Spleen (tissue), 7 donors: ENCODE data around the gene CSMD2.

Experiments
- CTCF ChIP-seq, 11 experiments: fragments of 200-600 bp in 7 of 11; fragments of 450-650 bp in 4 of 11; sonication (generic) in 4 of 11; IDR thresholded peaks in 8 of 11; conservative IDR thresholded peaks in 3 of 11; 1 replicate in 7 of 11; 2 replicates in 4 of 11; pipeline versions ENCODE4 v1.4.0 to v1.8.0; 2016 to 2021; ENCODE audit warnings: antibody characterized with exemption in 11 of 11, inconsistent platforms in 4 of 11, mild to moderate bottlenecking in 1 of 11
- POLR2AphosphoS5 ChIP-seq, 3 donors: sonication (generic); formaldehyde crosslinking; IDR thresholded peaks; one replicate each; pipeline ENCODE4 v1.5.1; 2017; ENCODE audit warnings: antibody characterized with exemption in 3 of 3
- donor health status: DM: no; HTN: no; CAD: no; lungs with moderate emphysema.
- donor health status: DM: no; HTN: no; CAD: no.
- donor health status: DM: no; HTN: no; CAD: no.

GRCh38 chr1:33634806-33635205, 530.2 kb downstream of the CSMD2 start:
- TF ChIP-seq CTCF (IDR thresholded peaks at IDR 0.05 in 8 of 11, conservative IDR thresholded peaks at IDR 0.05 in 3 of 11) = peak in 9 of 11 experiments; percentile 26 to 66 (median 53)
- no peak for TF ChIP-seq POLR2AphosphoS5 (IDR thresholded peaks at IDR 0.05)
